SK-N-SH treated with all-trans-retinoic acid at 6 μM for 48 hours (cell line): Measurements from ENCODE around the gene MZT2A.
"Not testable (repeated sequence)": the region's sequence is repeated elsewhere in the genome, so short reads cannot be mapped to it uniquely, and the experiment has no call there.

Source experiments
- ATAC-seq: fragments of 200-7000 bp; cut with Tn5 transposase; 3 replicates; pipeline ENCODE4 v1.9.1; 2020; ENCODE audit warnings: mild to moderate bottlenecking, moderate library complexity
- ARNTL ChIP-seq: fragments of 450-650 bp; formaldehyde crosslinking; IDR thresholded peaks from 2 replicates; pipeline ENCODE4 v1.5.0; 2020; ENCODE audit warnings: low read depth, mild to moderate bottlenecking, moderate library complexity, borderline replicate concordance
- BACH2 ChIP-seq: fragments of 250-450 bp; sonication (Bioruptor Pico); IDR thresholded peaks from 2 replicates; pipeline ENCODE4 v1.9.0; 2021; ENCODE audit warnings: mild to moderate bottlenecking, borderline replicate concordance
- CSDC2 ChIP-seq: fragments of 250-450 bp; sonication (Bioruptor Pico); IDR thresholded peaks from 2 replicates; pipeline ENCODE4 v1.5.0; 2020; ENCODE audit warnings: mild to moderate bottlenecking, moderate library complexity
- ESRRG ChIP-seq: fragments of 250-450 bp; sonication (Bioruptor Pico); IDR thresholded peaks from 2 replicates; pipeline ENCODE4 v1.6.1; 2021; ENCODE audit warnings: mild to moderate bottlenecking
- OSR1 ChIP-seq: fragments of 250-450 bp; sonication (Bioruptor Pico); IDR thresholded peaks from 2 replicates; pipeline ENCODE4 v1.8.0; 2022; ENCODE audit warnings: moderate library complexity, mild to moderate bottlenecking, inconsistent platforms
- RARB ChIP-seq: fragments of 250-450 bp; sonication (Bioruptor Pico); IDR thresholded peaks from 2 replicates; pipeline ENCODE4 v1.8.0; 2021; ENCODE audit warnings: mild to moderate bottlenecking, moderate library complexity
- TCF4 ChIP-seq: fragments of 250-450 bp; sonication (Bioruptor Pico); IDR thresholded peaks from 2 replicates; pipeline ENCODE4 v1.8.0; 2021; ENCODE audit warnings: mild to moderate bottlenecking, moderate library complexity, borderline replicate concordance
- TOX ChIP-seq: fragments of 250-450 bp; sonication (Bioruptor Pico); IDR thresholded peaks from 2 replicates; pipeline ENCODE4 v1.8.0; 2021; ENCODE audit warnings: mild to moderate bottlenecking, moderate library complexity, borderline replicate concordance
- ZC3H10 ChIP-seq: fragments of 250-450 bp; sonication (Bioruptor Pico); IDR thresholded peaks from 2 replicates; pipeline ENCODE4 v1.5.1; 2021; ENCODE audit warnings: mild to moderate bottlenecking, moderate library complexity
- ZNF565 ChIP-seq: fragments of 450-650 bp; formaldehyde crosslinking; conservative IDR thresholded peaks from 2 replicates; pipeline ENCODE4 v1.5.0; 2020; ENCODE audit warnings: low read depth, mild to moderate bottlenecking, moderate library complexity
- ZNF8 ChIP-seq: fragments of 450-650 bp; formaldehyde crosslinking; IDR thresholded peaks from 2 replicates; pipeline ENCODE4 v1.5.0; 2020; ENCODE audit warnings: mild to moderate bottlenecking, moderate library complexity
- TF ChIP-seq, protein P1 (sequence below): fragments of 250-450 bp; sonication (Bioruptor Pico); IDR thresholded peaks from 2 replicates; pipeline ENCODE4 v1.8.0; 2020; ENCODE audit warnings: mild to moderate bottlenecking, moderate library complexity, borderline replicate concordance
- TF ChIP-seq, protein P2 (sequence below): fragments of 250-450 bp; sonication (Bioruptor Pico); IDR thresholded peaks from 2 replicates; pipeline ENCODE4 v1.5.1; 2021; ENCODE audit warnings: mild to moderate bottlenecking, moderate library complexity
- TF ChIP-seq, protein P3 (sequence below): fragments of 250-450 bp; sonication (Bioruptor Pico); IDR thresholded peaks from 2 replicates; pipeline ENCODE4 v1.5.0; 2020; ENCODE audit warnings: mild to moderate bottlenecking, moderate library complexity

The MZT2A gene

DNA sequence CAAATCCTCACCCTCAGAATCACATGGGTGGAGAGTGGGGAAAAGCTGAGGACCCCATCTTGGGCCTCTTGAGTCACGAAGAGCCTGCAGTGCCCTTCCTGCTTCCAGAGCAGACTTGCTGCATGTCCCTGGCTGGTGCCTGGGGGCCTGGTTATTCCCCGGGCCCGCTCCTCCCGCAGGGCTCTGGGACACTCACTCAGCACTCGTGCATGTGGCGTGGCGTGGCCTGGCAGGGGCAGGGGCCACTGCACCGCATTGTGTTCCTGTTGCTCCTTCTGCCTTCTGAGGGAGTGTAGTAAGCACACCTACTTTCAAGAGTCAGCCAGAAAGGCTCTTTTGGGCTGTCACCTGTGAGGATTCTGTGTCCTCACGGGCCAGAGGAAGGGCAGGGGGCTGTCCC lies 17.4 kb upstream of the MZT2A start (continued):
- TF ChIP-seq, protein P1, sequence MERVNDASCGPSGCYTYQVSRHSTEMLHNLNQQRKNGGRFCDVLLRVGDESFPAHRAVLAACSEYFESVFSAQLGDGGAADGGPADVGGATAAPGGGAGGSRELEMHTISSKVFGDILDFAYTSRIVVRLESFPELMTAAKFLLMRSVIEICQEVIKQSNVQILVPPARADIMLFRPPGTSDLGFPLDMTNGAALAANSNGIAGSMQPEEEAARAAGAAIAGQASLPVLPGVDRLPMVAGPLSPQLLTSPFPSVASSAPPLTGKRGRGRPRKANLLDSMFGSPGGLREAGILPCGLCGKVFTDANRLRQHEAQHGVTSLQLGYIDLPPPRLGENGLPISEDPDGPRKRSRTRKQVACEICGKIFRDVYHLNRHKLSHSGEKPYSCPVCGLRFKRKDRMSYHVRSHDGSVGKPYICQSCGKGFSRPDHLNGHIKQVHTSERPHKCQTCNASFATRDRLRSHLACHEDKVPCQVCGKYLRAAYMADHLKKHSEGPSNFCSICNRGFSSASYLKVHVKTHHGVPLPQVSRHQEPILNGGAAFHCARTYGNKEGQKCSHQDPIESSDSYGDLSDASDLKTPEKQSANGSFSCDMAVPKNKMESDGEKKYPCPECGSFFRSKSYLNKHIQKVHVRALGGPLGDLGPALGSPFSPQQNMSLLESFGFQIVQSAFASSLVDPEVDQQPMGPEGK (CRISPR knock-in tag): no peak
- TF ChIP-seq CSDC2: no peak
- no peak for TF ChIP-seq ZC3H10 (CRISPR knock-in tag)
- TF ChIP-seq ZNF565 (CRISPR knock-in tag): no peak
- no peak for TF ChIP-seq RARB (CRISPR knock-in tag)
- TF ChIP-seq, all 23 proteins: peak for 0

DNA sequence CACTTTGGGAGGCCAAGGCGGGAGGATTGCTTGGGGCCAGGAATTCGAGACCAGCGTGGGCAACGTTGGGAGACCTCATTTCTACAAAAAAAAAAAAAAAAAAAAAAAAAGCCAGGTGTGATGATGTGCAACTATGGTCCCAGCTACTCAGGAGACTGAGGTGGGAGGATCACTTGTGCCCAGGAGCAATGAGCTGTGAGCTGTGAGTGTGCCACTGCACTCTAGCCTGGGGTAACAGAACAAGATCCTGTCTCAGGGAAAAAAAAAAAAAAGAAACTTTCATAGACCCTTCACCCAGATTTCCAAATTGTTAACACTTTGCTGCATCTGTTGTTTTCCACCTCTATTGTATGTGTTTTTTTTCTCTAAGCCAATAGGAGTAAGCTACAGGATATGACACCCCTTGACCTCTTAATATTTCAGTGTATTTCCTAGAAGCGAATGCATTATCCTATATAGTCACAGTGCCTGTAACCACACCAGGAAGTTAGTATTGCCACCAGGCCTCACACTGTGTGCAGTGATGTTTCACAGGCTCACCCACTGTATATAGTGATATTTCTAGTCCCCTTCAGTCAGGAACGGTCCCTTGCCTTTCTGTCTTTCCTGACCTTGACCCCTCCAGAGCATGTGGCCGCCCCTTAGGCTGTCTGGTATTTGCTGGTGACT lies 12.0 kb upstream of the MZT2A start:
- ATAC-seq: not testable (repeated sequence)

DNA sequence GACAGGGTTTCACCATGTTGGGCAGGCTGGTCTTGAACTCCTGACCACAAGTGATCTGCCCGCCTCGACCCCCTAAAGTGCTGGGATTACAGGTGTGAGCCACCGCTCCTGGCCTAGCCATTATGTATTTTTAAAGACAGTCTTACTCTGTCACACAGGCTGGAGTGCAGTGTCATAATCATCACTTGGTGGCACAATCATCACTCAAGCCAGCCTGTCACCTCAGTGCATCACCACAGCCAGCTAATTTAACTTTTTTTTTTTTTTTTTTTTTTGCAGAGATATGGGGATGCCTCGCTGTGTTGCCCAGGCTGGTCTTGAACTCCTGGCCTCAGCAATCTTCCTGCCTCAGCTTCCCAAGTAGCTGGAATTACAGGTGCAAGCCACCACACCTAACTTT lies 11.4 kb upstream of the MZT2A start:
- ATAC-seq: not testable (repeated sequence)

DNA sequence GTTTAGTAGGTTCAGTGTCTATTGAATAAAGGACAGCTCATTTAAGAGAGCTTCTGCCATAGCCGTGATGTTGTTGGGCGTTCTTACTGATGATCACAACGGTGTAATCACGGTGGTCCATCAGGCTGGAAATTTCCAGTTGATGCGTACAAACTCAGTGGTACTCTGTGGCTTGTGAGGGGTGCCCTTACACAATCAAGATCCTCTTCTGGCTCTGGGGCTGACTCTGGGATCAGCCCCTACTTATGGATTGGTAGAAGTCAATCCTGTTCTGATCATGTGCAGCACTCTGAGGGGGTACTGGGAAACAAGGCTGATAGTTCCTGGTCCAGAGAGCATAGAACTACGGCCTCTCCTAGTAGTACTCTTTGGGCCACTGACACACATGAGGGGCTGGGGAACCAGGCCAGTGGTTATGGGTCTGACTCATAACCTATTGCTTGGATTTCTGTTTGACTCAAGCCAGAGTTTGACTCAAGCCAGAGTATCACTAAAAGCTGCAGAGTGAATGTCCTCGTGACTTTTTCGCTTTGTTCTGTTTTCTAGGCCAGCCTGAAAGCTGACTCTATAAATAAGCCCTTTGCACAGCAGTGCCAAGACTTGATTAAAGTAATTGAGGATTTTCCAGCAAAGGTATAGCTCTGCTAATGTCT lies 6.2 kb upstream of the MZT2A start:
- not testable (repeated sequence) for ATAC-seq

DNA sequence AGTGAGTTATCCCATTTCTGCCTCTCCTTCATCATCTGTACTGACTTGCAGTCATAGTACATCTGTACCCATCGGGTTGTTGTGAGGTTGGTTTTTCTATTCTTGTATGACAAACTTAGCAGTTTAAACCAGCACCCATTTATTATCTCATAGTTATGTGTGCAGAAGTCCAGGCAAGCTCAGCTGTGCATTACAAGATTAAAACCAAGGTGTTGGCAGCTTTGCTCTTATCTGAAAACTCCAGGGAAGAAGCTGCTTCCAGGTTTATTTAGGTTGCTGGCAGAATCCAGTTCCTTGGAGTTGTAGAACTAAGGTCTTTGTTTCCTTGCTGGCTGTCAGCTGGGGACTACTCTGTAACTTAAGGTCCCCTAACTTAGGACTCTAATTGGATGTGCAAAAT lies 3.3 kb upstream of the MZT2A start:
- not testable (repeated sequence) for ATAC-seq

DNA sequence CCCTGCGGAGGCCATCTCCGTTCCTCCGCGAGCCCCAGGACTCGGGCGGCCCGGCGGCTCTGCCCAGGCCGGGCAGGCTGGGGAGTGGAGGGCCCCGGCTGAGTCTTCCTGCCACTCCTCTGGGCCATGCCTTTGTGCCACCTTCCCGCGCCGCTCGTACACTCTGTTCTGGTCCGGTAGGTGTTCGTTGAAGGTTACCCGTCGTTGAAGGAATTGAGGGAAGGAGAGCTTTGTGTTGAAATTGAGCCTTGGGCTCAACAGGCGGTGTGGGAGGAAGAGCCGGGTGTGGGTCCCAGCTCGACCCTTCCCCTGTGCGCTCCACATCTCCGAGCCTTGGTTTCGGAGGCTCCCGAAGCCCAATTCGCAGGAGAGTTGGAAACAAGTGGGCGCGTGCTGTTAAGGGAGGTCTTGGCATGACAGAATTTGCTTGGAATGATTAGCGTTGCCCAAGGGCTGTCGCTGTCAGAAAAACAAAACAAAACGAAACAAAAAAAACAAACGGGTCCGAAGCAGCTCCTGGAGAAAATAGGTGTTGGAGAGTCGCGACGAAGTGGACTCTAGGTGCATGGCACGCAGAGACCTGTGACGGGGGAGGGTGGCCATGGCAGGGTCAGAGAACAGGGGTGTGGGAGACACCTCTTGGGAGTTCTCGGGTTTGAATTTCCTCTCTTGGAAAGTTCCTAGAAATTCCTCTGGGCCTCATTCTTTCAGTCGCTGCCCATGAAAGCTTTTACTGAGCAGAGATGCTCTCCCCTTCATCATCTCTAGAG lies 1.2 kb upstream of the MZT2A start:
- no peak for TF ChIP-seq CSDC2
- TF ChIP-seq TCF4 (CRISPR knock-in tag): no peak
- TF ChIP-seq, protein P2, sequence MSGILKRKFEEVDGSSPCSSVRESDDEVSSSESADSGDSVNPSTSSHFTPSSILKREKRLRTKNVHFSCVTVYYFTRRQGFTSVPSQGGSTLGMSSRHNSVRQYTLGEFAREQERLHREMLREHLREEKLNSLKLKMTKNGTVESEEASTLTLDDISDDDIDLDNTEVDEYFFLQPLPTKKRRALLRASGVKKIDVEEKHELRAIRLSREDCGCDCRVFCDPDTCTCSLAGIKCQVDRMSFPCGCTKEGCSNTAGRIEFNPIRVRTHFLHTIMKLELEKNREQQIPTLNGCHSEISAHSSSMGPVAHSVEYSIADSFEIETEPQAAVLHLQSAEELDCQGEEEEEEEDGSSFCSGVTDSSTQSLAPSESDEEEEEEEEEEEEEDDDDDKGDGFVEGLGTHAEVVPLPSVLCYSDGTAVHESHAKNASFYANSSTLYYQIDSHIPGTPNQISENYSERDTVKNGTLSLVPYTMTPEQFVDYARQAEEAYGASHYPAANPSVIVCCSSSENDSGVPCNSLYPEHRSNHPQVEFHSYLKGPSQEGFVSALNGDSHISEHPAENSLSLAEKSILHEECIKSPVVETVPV (CRISPR knock-in tag): no peak
- TF ChIP-seq, protein P1 (CRISPR knock-in tag): no peak
- no peak for TF ChIP-seq ESRRG (CRISPR knock-in tag)
- no peak for TF ChIP-seq ZNF8 (CRISPR knock-in tag)
- TF ChIP-seq, protein P3, sequence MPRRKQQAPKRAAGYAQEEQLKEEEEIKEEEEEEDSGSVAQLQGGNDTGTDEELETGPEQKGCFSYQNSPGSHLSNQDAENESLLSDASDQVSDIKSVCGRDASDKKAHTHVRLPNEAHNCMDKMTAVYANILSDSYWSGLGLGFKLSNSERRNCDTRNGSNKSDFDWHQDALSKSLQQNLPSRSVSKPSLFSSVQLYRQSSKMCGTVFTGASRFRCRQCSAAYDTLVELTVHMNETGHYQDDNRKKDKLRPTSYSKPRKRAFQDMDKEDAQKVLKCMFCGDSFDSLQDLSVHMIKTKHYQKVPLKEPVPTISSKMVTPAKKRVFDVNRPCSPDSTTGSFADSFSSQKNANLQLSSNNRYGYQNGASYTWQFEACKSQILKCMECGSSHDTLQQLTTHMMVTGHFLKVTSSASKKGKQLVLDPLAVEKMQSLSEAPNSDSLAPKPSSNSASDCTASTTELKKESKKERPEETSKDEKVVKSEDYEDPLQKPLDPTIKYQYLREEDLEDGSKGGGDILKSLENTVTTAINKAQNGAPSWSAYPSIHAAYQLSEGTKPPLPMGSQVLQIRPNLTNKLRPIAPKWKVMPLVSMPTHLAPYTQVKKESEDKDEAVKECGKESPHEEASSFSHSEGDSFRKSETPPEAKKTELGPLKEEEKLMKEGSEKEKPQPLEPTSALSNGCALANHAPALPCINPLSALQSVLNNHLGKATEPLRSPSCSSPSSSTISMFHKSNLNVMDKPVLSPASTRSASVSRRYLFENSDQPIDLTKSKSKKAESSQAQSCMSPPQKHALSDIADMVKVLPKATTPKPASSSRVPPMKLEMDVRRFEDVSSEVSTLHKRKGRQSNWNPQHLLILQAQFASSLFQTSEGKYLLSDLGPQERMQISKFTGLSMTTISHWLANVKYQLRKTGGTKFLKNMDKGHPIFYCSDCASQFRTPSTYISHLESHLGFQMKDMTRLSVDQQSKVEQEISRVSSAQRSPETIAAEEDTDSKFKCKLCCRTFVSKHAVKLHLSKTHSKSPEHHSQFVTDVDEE: no peak
- no peak for TF ChIP-seq ARNTL
- no peak for TF ChIP-seq TOX (CRISPR knock-in tag)
- TF ChIP-seq OSR1 (CRISPR knock-in tag): no peak
- TF ChIP-seq BACH2 (CRISPR knock-in tag): no peak
- ATAC-seq: peak; percentile 53
